HepG2 (cell line): Measurements from ENCODE around the gene VCP. TPM values are rescaled to one million over a fixed set of nuclear protein-coding genes. Genes with fewer than 3 reads are reported as not detected.

Experiments used
- ATAC-seq: fragments of 200-7000 bp; cut with Tn5 transposase; 3 replicates; pipeline ENCODE4 v1.9.1; 2020; ENCODE audit warnings: mild to moderate bottlenecking, moderate library complexity
- BruUV-seq: library from RNA; stranded (reverse); fragments of 400-500 nt; replicated peaks from 2 replicates; lab custom pipeline; 2021; lab: Mats Ljungman, UMichigan
- CTCF ChIA-PET: fragments of 300-600 bp; formaldehyde crosslinking; extraction: SDS; loops from one replicate; lab custom pipeline; 2021; ENCODE audit warnings: low total read pairs, inconsistent platforms, low intra/inter-chr PET ratio; lab: Yijun Ruan, JAX
- POLR2A ChIA-PET: fragments of 350-600 bp; sonication (Branson Sonifier 250); formaldehyde crosslinking; loops from one replicate; lab custom pipeline; 2020; ENCODE audit warnings: antibody characterized with exemption, inconsistent platforms; lab: Yijun Ruan, JAX
- DNase-seq: peaks from one replicate; pipeline ENCODE4 v3.0.0-alpha.2; 2015; ENCODE audit warnings: low spot score
- FAIRE-seq: peaks from 3 replicates; lab custom pipeline; 2011; peaks lifted over from hg19 to GRCh38; lab: Jason Lieb, UNC
- H2AFZ ChIP-seq: one replicate; pipeline ENCODE4 v1.6.1; 2011; ENCODE audit warnings: low read length, inconsistent platforms
- H3K27ac ChIP-seq: fragments of 300-600 bp; 3 replicates; pipeline ENCODE4 v1.8.0; 2011; ENCODE audit warnings: mixed run types, mild to moderate bottlenecking, mixed read lengths, low read length, inconsistent platforms; ENCODE audit not compliant: insufficient read depth; ENCODE audit errors: extremely low read length
- H3K27me3 ChIP-seq, 2 experiments: fragments of 200-600 bp in 1 of 2; 2 replicates in 1 of 2; 3 replicates in 1 of 2; pipeline versions ENCODE4 v1.6.0 to v1.8.0; 2011; ENCODE audit warnings: low read length in 2 of 2, mild to moderate bottlenecking in 2 of 2, moderate library complexity in 2 of 2, inconsistent platforms in 1 of 2; ENCODE audit not compliant: insufficient read depth in 2 of 2, control insufficient read depth in 1 of 2
- H3K36me3 ChIP-seq, 2 experiments: fragments of 200-600 bp in 1 of 2; replicated peaks in 1 of 2; 2 replicates in 1 of 2; 3 replicates in 1 of 2; pipeline versions ENCODE4 v1.5.1 to v1.8.0; 2011; ENCODE audit warnings: low read length in 2 of 2, inconsistent platforms in 1 of 2; ENCODE audit not compliant: insufficient read depth in 2 of 2, control insufficient read depth in 1 of 2
- H3K4me1 ChIP-seq: 2 replicates; pipeline ENCODE4 v1.5.1; 2012; ENCODE audit warnings: low read length, inconsistent platforms; ENCODE audit not compliant: insufficient read depth
- H3K4me2 ChIP-seq: 2 replicates; pipeline ENCODE4 v1.6.0; 2011; ENCODE audit warnings: low read depth, low read length, inconsistent platforms
- H3K4me3 ChIP-seq, 3 experiments: fragments of 200-600 bp in 1 of 3; sonication (generic), shearing (Covaris generic) in 1 of 3; replicated peaks in 1 of 3; 2 replicates each; pipeline ENCODE4 v1.5.1; 2011 to 2016; ENCODE audit warnings: low read length in 3 of 3, inconsistent platforms in 2 of 3, low read depth in 2 of 3, mild to moderate bottlenecking in 2 of 3, control low read depth in 1 of 3, mixed read lengths in 1 of 3; ENCODE audit not compliant: insufficient read depth in 1 of 3
- H3K79me2 ChIP-seq: one replicate; pipeline ENCODE4 v1.6.1; 2011; ENCODE audit warnings: low read length, inconsistent platforms; ENCODE audit not compliant: insufficient read depth
- H3K9ac ChIP-seq: 2 replicates; pipeline ENCODE4 v1.6.0; 2011; ENCODE audit warnings: mild to moderate bottlenecking, low read depth, low read length, inconsistent platforms; ENCODE audit not compliant: insufficient read depth
- H3K9me3 ChIP-seq: 2 replicates; pipeline ENCODE4 v1.5.1; 2012; ENCODE audit warnings: mild to moderate bottlenecking, low read length
- H4K20me1 ChIP-seq: 2 replicates; pipeline ENCODE4 v1.6.0; 2011; ENCODE audit warnings: inconsistent platforms, mild to moderate bottlenecking, low read length, moderate library complexity; ENCODE audit not compliant: insufficient read depth
- NCOR1 ChIP-seq: fragments of 200-600 bp; sonication (generic); IDR thresholded peaks from 2 replicates; pipeline ENCODE4 v1.7.0; 2017; ENCODE audit warnings: antibody characterized with exemption, low read length, borderline replicate concordance
- NFATC3 ChIP-seq: sonication (generic); formaldehyde crosslinking; IDR thresholded peaks from 2 replicates; pipeline ENCODE4 v1.5.1; 2020; ENCODE audit warnings: mild to moderate bottlenecking, missing genetic modification reagents
- POLR2A ChIP-seq, 2 experiments: IDR thresholded peaks; 2 replicates each; pipeline ENCODE4 v1.6.1; 2011; ENCODE audit warnings: low read depth in 2 of 2, low read length in 2 of 2, mild to moderate bottlenecking in 1 of 2, moderate library complexity in 1 of 2; ENCODE audit not compliant: insufficient read depth in 1 of 2
- RAD21 ChIP-seq: fragments of 450-650 bp; formaldehyde crosslinking; IDR thresholded peaks from 2 replicates; pipeline ENCODE4 v1.5.0; 2020; ENCODE audit warnings: mild to moderate bottlenecking
- RCOR2 ChIP-seq: IDR thresholded peaks from 2 replicates; pipeline ENCODE4 v1.6.1; 2016; ENCODE audit warnings: missing biosample characterization, missing genetic modification reagents
- SRY ChIP-seq: sonication (generic); formaldehyde crosslinking; IDR thresholded peaks from 2 replicates; pipeline ENCODE4 v1.8.0; 2022; ENCODE audit warnings: mild to moderate bottlenecking, missing genetic modification reagents
- XRCC5 ChIP-seq: fragments of 200-400 bp; formaldehyde crosslinking; optimal IDR thresholded peaks from 2 replicates; pipeline ENCODE3; 2017; ENCODE audit warnings: mild to moderate bottlenecking, low read length
- ZFX ChIP-seq: sonication (generic); formaldehyde crosslinking; IDR thresholded peaks from 2 replicates; pipeline ENCODE4 v1.4.0; 2020; ENCODE audit warnings: mild to moderate bottlenecking, low read depth, missing genetic modification reagents, moderate library complexity
- ZNF10 ChIP-seq: sonication (generic); formaldehyde crosslinking; IDR thresholded peaks from 2 replicates; pipeline ENCODE4 v1.4.0; 2020; ENCODE audit warnings: mild to moderate bottlenecking, low read depth, missing genetic modification reagents, borderline replicate concordance
- ZNF160 ChIP-seq: sonication (generic); formaldehyde crosslinking; IDR thresholded peaks from 2 replicates; pipeline ENCODE4 v1.8.0; 2022; ENCODE audit warnings: mild to moderate bottlenecking, inconsistent platforms, missing genetic modification reagents
- ZNF317 ChIP-seq: sonication (generic); formaldehyde crosslinking; IDR thresholded peaks from 2 replicates; pipeline ENCODE4 v1.5.0; 2020; ENCODE audit warnings: mild to moderate bottlenecking, missing genetic modification reagents
- ZNF549 ChIP-seq: sonication (generic); formaldehyde crosslinking; IDR thresholded peaks from 2 replicates; pipeline ENCODE4 v1.5.0; 2020; ENCODE audit warnings: missing genetic modification reagents
- WGBS: methylation state at CpG from one replicate; pipeline ENCODE4 v1.1.6; 2017; ENCODE audit warnings: low lambda C conversion rate; 5-methylcytosine and 5-hydroxymethylcytosine counted together
- in situ Hi-C: cut with HindIII; loops from 2 replicates; pipeline ENCODE4 v1.10.0; 2017; ENCODE audit warnings: low pct_unique_long_range_greater_than_20kb; ENCODE audit not compliant: extremely low pct_ligation_motif_present
- intact Hi-C: fragments of 100-400 bp; cut with micrococcal nuclease; formaldehyde crosslinking; loops from one replicate; pipeline ENCODE4 v1.10.0; 2022; ENCODE audit not compliant: unreplicated experiment
- polyA plus RNA-seq, 8 experiments: library from polyadenylated mRNA; depleted of rRNA in 3 of 8; stranded (reverse) in 7 of 8; unstranded in 1 of 8; fragments of >200 nt; fragmentation: Illumina TruSeq in 4 of 8; extraction: Trizol in 4 of 8; gene quantifications; 2 replicates each; pipeline versions ENCODE4 v1.2.1 to v1.2.3, GENCODE V29; 2011 to 2016; ENCODE audit warnings: low read depth in 4 of 8, missing spikeins in 1 of 8, mixed read lengths in 1 of 8; ENCODE audit not compliant: insufficient read depth in 1 of 8
- total RNA-seq, 5 experiments: library from RNA; depleted of rRNA; stranded (reverse); fragments of >200 nt; fragmentation: Illumina TruSeq; extraction: Trizol; gene quantifications; 2 replicates each; pipeline ENCODE4 v1.2.3, GENCODE V29; 2016; ENCODE audit warnings: low read depth in 1 of 5
- TF ChIP-seq, protein P1 (sequence below): sonication (generic); formaldehyde crosslinking; IDR thresholded peaks from 2 replicates; pipeline ENCODE4 v1.5.1; 2020; ENCODE audit warnings: mild to moderate bottlenecking, missing genetic modification reagents, borderline replicate concordance

VCP gene
- total and polyA plus RNA-seq, 2 of the 13 experiments (the other 11 are each of a cell fraction or from before 2014, with no cell fraction given), result 143 to 391 TPM

DNA sequence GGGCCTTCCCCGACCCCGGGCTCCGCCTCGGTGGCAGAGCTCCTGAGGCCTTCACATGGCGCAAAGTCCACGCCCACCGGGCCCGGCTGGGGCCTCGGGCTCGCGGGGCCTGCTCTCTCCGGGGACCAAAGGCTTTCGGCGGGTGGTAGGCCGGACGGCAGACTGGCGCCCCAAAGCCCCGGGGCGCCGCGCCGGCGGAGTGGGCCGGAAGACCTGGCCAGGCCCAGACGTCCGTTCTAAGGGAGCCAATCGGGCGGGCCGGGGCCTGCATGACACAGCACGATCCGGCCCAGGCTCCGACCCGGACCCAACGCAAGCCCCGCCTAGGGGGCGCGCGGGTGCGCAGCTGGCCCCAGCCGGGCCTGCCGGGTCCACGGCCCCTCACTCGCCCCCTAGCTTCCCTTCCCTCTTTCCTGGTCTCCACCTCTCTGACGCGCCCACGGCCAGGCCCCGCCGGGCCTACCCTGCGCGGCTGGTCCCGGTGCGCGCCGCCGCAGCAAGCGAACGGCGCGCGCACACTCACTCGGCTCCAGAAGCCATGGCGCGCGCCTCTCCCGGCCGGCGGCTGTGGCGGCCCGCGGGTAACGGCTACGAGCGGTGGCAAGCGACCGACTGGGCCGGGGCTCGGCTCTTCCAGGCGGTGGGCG is 488 bp downstream of the VCP start (continued):
- TF ChIP-seq RAD21, result peak; percentile 56
- TF ChIP-seq ZFX (CRISPR knock-in tag), result peak; percentile 98

DNA sequence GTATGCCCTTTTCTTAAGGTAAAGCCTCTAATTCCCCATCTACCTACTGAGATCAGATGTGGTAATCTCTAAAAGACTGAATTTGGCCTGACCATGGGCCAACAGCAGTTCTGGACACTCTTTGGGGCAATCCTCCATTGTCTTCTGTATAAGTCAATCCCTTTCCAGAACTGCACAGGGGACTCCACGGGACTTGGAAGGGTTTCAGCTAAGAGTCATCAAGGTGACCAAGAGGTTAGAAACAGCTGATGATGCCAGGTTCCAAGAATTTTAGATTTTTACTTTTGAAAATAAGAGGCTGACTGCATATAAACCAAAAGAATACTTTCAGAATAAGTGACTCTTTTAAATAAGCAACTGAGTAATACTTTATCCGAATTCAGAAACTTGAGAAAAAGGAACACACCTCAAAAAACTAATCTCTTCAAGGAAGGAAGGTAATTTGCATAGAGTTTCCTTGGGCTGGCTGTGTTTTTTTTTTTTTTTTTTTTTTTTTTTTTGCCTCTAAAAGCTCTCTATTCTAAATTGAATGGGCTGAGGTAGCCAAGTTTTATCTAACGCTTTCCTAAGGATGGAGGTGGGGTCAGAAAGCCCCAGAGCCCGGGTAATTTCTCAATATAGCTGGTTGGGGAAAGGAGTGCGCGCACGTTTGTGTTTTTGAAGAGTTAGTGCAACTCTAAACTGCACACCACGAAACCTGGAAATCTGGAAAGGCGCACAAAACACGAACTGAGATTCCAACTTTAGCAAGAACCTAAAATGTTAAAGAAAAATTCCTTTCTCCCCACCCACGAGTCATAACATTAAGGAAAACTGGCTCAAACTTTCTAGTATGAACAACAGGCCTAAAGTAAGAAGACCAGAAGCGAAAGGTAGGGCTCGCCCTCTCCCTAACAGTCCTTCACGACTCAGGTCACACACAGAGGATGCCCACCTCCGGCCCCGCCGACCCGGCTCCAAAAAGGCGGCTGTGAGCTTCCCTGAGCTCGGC is 1.3 kb downstream of the VCP start:
- DNase-seq (no peak), FAIRE-seq (no peak), ATAC-seq (no peak)
- peak overlapping the region; percentile 85 for H3K4me2 ChIP-seq
- peak overlapping the region; percentile 92 to 99 (median 93) for H3K4me3 ChIP-seq
- peak overlapping the region; percentile 100 for H3K27ac ChIP-seq
- TSS peak; percentile 54 for BruUV-seq
- no peaks in the 10 kb centered on the region; a peak in 1 of 5 replicates for H3K27me3 ChIP-seq
- ChIA-PET POLR2A (interaction anchor here (0.8 to 3.2 kb wide), 17 partner anchors 8 to 892 kb away, joined by 3 to 23 read pairs (median 11); partner anchors contain the start of genes ATOSB, FANCG, PIGO and SIGMAR1), CTCF (interaction anchor here (2.1 kb wide), 1 partner anchor 25 kb away, joined by 9 read pairs; the partner anchor contains the start of gene PIGO)
- no peaks in the 10 kb centered on the region for H3K9me3 ChIP-seq
- WGBS, result 2% methylated on average over 15 of the region's 20 CpGs
- peaks cover 41% of the 10 kb centered on the region for H4K20me1 ChIP-seq
- intact Hi-C loops (no loop called here), in situ Hi-C loops (no loop called here)
- H3K36me3 ChIP-seq, result peaks cover 17 to 40% of the 10 kb centered on the region in 2 experiments
- peak overlapping the region; percentile 100 for H3K9ac ChIP-seq
- TF ChIP-seq XRCC5 (no peak), NFATC3 (0 out of 2 replicates have a peak, but pooled peaks have one; percentile 27), ZNF160 (CRISPR knock-in tag) (no peak), POLR2A (IDR thresholded peaks at IDR 0.05; ENCODE audit: insufficient read depth in 1 of 2, low read depth in 2 of 2, low read length in 2 of 2) (0 out of 4 replicates have a peak, but pooled peaks of 1 of the 2 experiments have one; percentile 9), ZNF317 (CRISPR knock-in tag) (0 out of 2 replicates have a peak, but pooled peaks have one; percentile 44), RCOR2 (CRISPR knock-in tag) (no peak), NCOR1 (peak; percentile 48; the same call in 1 of the 2 replicates), ZNF549 (CRISPR knock-in tag) (no peak), SRY (no peak), ZNF10 (CRISPR knock-in tag) (no peak)
- TF ChIP-seq, protein P1, sequence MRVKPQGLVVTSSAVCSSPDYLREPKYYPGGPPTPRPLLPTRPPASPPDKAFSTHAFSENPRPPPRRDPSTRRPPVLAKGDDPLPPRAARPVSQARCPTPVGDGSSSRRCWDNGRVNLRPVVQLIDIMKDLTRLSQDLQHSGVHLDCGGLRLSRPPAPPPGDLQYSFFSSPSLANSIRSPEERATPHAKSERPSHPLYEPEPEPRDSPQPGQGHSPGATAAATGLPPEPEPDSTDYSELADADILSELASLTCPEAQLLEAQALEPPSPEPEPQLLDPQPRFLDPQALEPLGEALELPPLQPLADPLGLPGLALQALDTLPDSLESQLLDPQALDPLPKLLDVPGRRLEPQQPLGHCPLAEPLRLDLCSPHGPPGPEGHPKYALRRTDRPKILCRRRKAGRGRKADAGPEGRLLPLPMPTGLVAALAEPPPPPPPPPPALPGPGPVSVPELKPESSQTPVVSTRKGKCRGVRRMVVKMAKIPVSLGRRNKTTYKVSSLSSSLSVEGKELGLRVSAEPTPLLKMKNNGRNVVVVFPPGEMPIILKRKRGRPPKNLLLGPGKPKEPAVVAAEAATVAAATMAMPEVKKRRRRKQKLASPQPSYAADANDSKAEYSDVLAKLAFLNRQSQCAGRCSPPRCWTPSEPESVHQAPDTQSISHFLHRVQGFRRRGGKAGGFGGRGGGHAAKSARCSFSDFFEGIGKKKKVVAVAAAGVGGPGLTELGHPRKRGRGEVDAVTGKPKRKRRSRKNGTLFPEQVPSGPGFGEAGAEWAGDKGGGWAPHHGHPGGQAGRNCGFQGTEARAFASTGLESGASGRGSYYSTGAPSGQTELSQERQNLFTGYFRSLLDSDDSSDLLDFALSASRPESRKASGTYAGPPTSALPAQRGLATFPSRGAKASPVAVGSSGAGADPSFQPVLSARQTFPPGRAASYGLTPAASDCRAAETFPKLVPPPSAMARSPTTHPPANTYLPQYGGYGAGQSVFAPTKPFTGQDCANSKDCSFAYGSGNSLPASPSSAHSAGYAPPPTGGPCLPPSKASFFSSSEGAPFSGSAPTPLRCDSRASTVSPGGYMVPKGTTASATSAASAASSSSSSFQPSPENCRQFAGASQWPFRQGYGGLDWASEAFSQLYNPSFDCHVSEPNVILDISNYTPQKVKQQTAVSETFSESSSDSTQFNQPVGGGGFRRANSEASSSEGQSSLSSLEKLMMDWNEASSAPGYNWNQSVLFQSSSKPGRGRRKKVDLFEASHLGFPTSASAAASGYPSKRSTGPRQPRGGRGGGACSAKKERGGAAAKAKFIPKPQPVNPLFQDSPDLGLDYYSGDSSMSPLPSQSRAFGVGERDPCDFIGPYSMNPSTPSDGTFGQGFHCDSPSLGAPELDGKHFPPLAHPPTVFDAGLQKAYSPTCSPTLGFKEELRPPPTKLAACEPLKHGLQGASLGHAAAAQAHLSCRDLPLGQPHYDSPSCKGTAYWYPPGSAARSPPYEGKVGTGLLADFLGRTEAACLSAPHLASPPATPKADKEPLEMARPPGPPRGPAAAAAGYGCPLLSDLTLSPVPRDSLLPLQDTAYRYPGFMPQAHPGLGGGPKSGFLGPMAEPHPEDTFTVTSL (CRISPR knock-in tag), result peak; percentile 2; the same call in 1 of the 2 replicates
- H3K79me2 ChIP-seq, result peaks cover 53% of the 10 kb centered on the region
- H2AFZ ChIP-seq, result no peak overlapping the region
- H3K4me1 ChIP-seq, result peaks cover 37% of the 10 kb centered on the region
